MM.1S (cell line): ENCODE results near the gene STOX2.
"Not testable (repeated sequence)": the region's sequence is repeated elsewhere in the genome, so short reads cannot be mapped to it uniquely, and the experiment has no call there.

ENCODE experiments used
- DNase-seq: peaks from one replicate; pipeline ENCODE4 v3.0.0-alpha.2; 2015
- H2AFZ ChIP-seq: fragments of 300-600 bp; sonication (generic); 2 replicates; pipeline ENCODE4 v1.6.0; 2016; ENCODE audit warnings: antibody characterized with exemption, low read length
- H3F3A ChIP-seq: fragments of 300-600 bp; sonication (generic); 2 replicates; pipeline ENCODE4 v1.6.1; 2016; ENCODE audit warnings: mild to moderate bottlenecking, antibody characterized with exemption, low read length, moderate library complexity, mixed read lengths; ENCODE audit not compliant: insufficient read depth
- H3K27ac ChIP-seq: fragments of 300-600 bp; sonication (generic); 2 replicates; pipeline ENCODE4 v1.5.1; 2016; ENCODE audit warnings: mild to moderate bottlenecking, low read length
- H3K27me3 ChIP-seq: fragments of 300-600 bp; sonication (generic); replicated peaks from 2 replicates; pipeline ENCODE4 v1.6.0; 2016; ENCODE audit warnings: low read length; ENCODE audit not compliant: insufficient read depth
- H3K36me3 ChIP-seq: fragments of 300-600 bp; sonication (generic); replicated peaks from 2 replicates; pipeline ENCODE4 v1.6.1; 2016; ENCODE audit warnings: mild to moderate bottlenecking, low read length, mixed read lengths; ENCODE audit not compliant: insufficient read depth
- H3K4me1 ChIP-seq: fragments of 300-600 bp; sonication (generic); 2 replicates; pipeline ENCODE4 v1.6.1; 2016; ENCODE audit warnings: low read length, mixed read lengths
- H3K4me2 ChIP-seq: fragments of 300-600 bp; sonication (generic); 2 replicates; pipeline ENCODE4 v1.6.0; 2016; ENCODE audit warnings: low read depth, low read length
- H3K4me3 ChIP-seq: fragments of 300-600 bp; sonication (generic); 2 replicates; pipeline ENCODE4 v1.5.1; 2016; ENCODE audit warnings: low read length, mixed read lengths
- H3K79me2 ChIP-seq: fragments of 300-600 bp; sonication (generic); 2 replicates; pipeline ENCODE4 v1.6.1; 2016; ENCODE audit warnings: mixed run types, low read length, mixed read lengths
- H3K9ac ChIP-seq: fragments of 300-600 bp; sonication (generic); 2 replicates; pipeline ENCODE4 v1.6.1; 2016; ENCODE audit warnings: low read length, mixed read lengths
- H3K9me2 ChIP-seq: fragments of 300-600 bp; sonication (generic); replicated peaks from 2 replicates; pipeline ENCODE4 v1.6.1; 2016; ENCODE audit warnings: mild to moderate bottlenecking, low read length, mixed read lengths; ENCODE audit not compliant: insufficient read depth
- H3K9me3 ChIP-seq: fragments of 300-600 bp; sonication (generic); replicated peaks from 2 replicates; pipeline ENCODE4 v1.6.1; 2016; ENCODE audit warnings: mild to moderate bottlenecking, low read length, mixed read lengths; ENCODE audit not compliant: insufficient read depth
- H4K20me1 ChIP-seq: fragments of 300-600 bp; sonication (generic); 2 replicates; pipeline ENCODE4 v1.6.1; 2016; ENCODE audit warnings: mild to moderate bottlenecking, low read length, moderate library complexity, mixed read lengths; ENCODE audit not compliant: insufficient read depth
- EZH2 ChIP-seq: fragments of 300-600 bp; sonication (generic); optimal IDR thresholded peaks from 2 replicates; pipeline ENCODE3; 2017; ENCODE audit warnings: low read depth, mild to moderate bottlenecking, antibody characterized with exemption, low read length, mixed read lengths
- EZH2phosphoT487 ChIP-seq: fragments of 300-600 bp; sonication (generic); IDR thresholded peaks from 2 replicates; pipeline ENCODE4 v1.6.1; 2018; ENCODE audit warnings: antibody characterized with exemption, low read length
- TF ChIP-seq, protein P1 (sequence below): fragments of 300-600 bp; sonication (generic); IDR thresholded peaks from 2 replicates; pipeline ENCODE4 v1.5.1; 2016; ENCODE audit warnings: antibody characterized with exemption, low read length, mixed read lengths

The STOX2 gene

DNA sequence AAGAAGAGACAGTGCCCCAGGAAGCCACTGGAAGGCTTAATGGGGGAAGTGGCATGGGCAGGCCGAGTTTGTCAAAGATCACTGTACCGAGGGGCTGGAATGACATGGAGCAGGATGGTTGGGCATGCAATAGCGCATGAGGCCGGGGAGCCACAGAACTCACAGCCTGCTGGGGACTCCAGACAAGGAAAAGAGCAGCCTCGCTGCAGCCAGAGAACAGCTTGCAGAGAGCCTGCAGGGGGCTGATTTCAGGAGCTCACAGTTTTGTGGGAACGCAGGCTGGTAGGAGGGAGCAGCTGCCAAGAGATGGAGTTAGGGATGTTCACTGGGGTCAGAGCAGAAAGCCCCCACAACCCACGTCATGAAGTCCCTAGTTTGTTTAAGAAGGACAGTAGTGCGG lies 45.4 kb downstream of the STOX2 start:
- Histone ChIP-seq H3K9me2 (no peaks in the 10 kb centered on the region), H2AFZ (no peak overlapping the region), H3K79me2 (no peaks in the 10 kb centered on the region), H3K27ac (no peak overlapping the region), H4K20me1 (no peaks in the 10 kb centered on the region), H3K36me3 (no peaks in the 10 kb centered on the region), H3K27me3 (no peaks in the 10 kb centered on the region), H3K9ac (no peak overlapping the region), H3F3A (no peaks in the 10 kb centered on the region), H3K4me1 (no peaks in the 10 kb centered on the region), H3K9me3 (no peaks in the 10 kb centered on the region), H3K4me2 (no peak overlapping the region), H3K4me3 (no peak overlapping the region)
- TF ChIP-seq, protein P1, sequence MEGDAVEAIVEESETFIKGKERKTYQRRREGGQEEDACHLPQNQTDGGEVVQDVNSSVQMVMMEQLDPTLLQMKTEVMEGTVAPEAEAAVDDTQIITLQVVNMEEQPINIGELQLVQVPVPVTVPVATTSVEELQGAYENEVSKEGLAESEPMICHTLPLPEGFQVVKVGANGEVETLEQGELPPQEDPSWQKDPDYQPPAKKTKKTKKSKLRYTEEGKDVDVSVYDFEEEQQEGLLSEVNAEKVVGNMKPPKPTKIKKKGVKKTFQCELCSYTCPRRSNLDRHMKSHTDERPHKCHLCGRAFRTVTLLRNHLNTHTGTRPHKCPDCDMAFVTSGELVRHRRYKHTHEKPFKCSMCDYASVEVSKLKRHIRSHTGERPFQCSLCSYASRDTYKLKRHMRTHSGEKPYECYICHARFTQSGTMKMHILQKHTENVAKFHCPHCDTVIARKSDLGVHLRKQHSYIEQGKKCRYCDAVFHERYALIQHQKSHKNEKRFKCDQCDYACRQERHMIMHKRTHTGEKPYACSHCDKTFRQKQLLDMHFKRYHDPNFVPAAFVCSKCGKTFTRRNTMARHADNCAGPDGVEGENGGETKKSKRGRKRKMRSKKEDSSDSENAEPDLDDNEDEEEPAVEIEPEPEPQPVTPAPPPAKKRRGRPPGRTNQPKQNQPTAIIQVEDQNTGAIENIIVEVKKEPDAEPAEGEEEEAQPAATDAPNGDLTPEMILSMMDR = no peak
- TF ChIP-seq EZH2phosphoT487 = no peak
- no peak for TF ChIP-seq EZH2
- no peak for DNase-seq

DNA sequence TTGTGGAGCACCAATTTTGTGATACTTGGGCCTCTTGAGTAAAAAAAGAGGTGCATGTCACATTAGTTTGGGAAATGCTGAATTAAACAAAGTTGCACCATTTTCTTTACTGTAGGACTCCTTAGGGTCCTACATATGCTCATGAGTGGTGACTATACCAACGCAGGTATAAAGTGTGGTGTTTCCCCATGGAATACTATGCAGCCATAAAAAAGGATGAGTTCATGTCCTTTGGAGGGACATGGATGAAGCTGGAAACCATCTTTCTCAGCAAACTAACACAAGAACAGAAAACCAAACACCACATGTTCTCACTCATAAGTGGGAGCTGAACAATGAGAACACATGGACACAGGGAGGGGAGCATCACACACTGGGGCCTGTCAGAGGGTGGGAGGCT lies 47.5 kb downstream of the STOX2 start:
- not testable (repeated sequence) for H3K27ac ChIP-seq, H3K9ac ChIP-seq, H2AFZ ChIP-seq, H3K4me2 ChIP-seq, DNase-seq, H3F3A ChIP-seq, H3K9me3 ChIP-seq, H3K9me2 ChIP-seq, H3K36me3 ChIP-seq, H4K20me1 ChIP-seq, H3K79me2 ChIP-seq, H3K4me1 ChIP-seq, H3K4me3 ChIP-seq, H3K27me3 ChIP-seq

DNA sequence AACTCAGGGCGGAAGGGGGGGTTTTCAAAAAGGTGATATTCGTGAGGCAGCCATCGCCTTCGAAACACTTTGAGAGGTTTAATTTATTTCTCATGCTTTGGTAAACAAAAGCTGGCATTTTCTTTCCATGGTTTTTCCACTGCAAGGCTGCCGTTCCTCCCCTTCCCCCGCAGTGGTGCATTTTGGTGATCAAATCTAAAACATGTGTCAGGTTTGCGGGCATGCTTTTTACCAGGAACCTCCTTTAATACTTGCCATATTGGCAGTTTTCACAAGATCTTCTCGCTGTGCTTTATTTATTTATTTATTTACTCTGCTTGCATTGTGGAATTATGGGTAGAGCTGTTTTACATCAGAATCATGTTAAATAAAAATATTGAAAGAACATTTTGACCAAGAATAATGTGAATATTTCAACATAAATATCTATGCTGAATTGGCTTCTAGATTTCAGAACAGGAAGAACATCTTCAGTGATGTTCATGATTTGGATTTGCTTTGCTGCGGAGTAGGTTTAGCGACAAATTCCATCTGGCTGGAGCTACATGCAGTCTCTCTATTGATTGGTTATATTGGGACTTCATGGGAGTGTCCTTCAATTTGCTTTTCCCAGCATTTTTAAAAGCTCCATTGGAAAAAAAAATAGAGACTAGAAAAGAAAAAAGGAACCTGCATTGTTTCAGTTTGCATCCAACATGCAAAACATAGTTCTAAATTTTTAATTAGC lies 54.4 kb downstream of the STOX2 start:
- Histone ChIP-seq H3K9me2 (no peaks in the 10 kb centered on the region), H3K79me2 (no peaks in the 10 kb centered on the region), H3K36me3 (no peaks in the 10 kb centered on the region), H3K27me3 (no peaks in the 10 kb centered on the region), H3K9me3 (no peaks in the 10 kb centered on the region), H4K20me1 (no peaks in the 10 kb centered on the region), H3K4me1 (no peaks in the 10 kb centered on the region), H2AFZ (0 out of 2 replicates have a peak overlapping the region, but pooled peaks have one; percentile 7), H3K9ac (no peak overlapping the region), H3K4me3 (no peak overlapping the region), H3K4me2 (no peak overlapping the region), H3K27ac (no peak overlapping the region), H3F3A (no peaks in the 10 kb centered on the region)
- no peak for DNase-seq
- TF ChIP-seq, protein P1 = no peak
- no peak for TF ChIP-seq EZH2phosphoT487
- TF ChIP-seq EZH2 = no peak

DNA sequence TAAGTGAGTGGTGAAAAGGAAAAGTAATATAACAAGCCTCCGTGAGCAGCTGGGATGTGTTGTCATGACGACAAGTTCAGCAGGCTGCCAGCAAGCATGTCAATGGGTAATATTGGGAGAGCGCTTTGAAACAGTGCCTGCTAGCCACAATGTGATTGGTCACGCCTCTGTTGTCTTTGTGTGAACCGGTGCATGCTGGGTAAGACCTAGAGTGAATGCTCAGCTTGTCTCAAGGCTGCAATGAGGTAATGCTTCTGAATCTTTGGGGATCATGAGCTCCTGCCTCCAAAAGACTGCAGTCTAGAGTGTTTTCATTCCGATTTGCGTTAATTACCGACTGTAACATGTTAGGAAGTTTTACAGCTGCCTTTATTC lies 54.9 kb downstream of the STOX2 start:
- TF ChIP-seq EZH2phosphoT487 = no peak
- TF ChIP-seq EZH2 = no peak
- TF ChIP-seq, protein P1 = no peak
- Histone ChIP-seq H3K36me3 (no peaks in the 10 kb centered on the region), H4K20me1 (no peaks in the 10 kb centered on the region), H3K9me2 (no peaks in the 10 kb centered on the region), H3K27me3 (no peaks in the 10 kb centered on the region), H2AFZ (0 out of 2 replicates have a peak overlapping the region, but pooled peaks have one; percentile 7), H3K4me1 (no peaks in the 10 kb centered on the region), H3K79me2 (no peaks in the 10 kb centered on the region), H3F3A (no peaks in the 10 kb centered on the region), H3K4me3 (no peak overlapping the region), H3K9ac (no peak overlapping the region), H3K9me3 (no peaks in the 10 kb centered on the region), H3K4me2 (no peak overlapping the region), H3K27ac (no peak overlapping the region)
- no peak for DNase-seq
